ENCODE measurements around the gene OR52N4.
"Not testable (repeated sequence)": the region's sequence is repeated elsewhere in the genome, so short reads cannot be mapped to it uniquely, and the experiment has no call there.

The OR52N4 gene

GRCh38 chr11:5753943-5754342, at the start of gene OR52N4:
Gene OR52N4, plus strand, starts transcription at chr11:5754243. Its CDS starts 498 bp downstream, at chr11:5754741.
- DNase-seq: no peak

- no peak for DNase-seq
Measured at GRCh38 chr11:5705688-5706087, 48.4 kb upstream of the OR52N4 start.

DNA sequence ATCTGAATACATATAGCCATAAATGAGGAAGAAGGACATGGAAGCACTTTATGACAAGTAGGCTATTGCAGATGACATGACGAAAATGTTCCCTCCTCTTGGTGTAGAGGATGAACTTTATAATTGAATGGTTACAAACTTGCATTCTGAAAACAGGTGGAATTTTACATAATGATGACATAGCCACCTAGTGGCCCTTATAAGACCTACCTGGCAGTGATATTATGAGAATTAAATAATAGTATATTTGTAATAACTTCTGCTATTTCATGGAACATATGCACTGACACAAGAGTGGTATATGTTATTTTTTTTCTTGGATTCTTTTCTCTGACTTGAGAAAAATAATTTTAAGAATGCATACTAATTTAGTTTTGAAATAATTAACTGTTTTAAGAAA, 41.5 kb upstream of the OR52N4 start:
- DNase-seq: peak; percentile 38

DNA sequence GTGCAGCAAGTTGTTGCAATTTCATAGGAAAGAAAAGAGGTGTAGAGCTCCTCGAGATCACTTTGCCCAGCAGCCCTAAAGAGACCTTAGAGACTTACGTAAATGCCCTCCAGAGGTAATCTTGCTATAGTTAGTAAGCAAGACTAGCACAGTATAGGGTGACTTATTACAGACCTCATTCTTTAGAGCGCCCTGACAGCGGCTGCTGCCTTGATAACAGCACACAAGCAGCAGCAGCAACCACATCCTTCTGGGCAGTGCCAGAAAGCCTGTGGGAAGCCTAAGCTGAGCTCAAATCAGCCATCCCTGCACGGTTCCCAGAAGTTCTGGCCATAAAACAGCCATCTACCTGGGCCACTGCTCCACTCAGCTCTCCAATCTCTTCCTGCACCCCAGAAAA, 40.3 kb upstream of the OR52N4 start:
- no peak for DNase-seq

DNA sequence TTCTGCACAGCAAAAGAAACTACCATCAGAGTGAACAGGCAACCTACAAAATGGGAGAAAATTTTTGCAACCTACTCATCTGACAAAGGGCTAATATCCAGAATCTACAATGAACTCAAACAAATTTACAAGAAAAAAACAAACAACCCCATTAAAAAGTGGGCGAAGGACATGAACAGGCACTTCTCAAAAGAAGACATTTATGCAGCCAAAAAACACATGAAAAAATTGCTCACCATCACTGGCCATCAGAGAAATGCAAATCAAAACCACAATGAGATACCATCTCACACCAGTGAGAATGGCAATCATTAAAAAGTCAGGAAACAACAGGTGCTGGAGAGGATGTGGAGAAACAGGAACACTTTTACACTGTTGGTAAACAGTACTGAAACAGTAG, 37.5 kb upstream of the OR52N4 start:
- DNase-seq: not testable (repeated sequence)

- no peak for DNase-seq
Measured at GRCh38 chr11:5719703-5720495, 34.1 kb upstream of the OR52N4 start.

DNA sequence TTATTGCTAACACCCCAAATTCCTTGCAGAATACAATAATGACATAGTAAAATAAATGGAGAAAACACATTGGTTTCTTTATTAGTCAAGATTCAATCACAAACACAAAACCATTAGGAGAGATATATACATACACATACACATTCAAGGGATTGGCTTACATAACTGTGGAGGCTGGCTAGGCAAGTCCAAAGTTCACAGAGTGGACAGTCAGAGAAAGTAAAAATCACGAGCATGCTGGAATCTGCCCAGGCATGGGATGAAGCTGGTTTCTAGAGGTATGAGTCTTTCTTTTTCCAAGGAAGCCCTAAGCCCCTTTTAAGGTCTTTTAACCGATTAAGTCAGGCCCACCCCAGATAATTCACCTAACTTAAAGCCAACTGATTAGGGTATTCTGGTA, 31.4 kb upstream of the OR52N4 start:
- DNase-seq: no peak

- DNase-seq: no peak
Measured at GRCh38 chr11:5726351-5726750, 27.7 kb upstream of the OR52N4 start.

DNA sequence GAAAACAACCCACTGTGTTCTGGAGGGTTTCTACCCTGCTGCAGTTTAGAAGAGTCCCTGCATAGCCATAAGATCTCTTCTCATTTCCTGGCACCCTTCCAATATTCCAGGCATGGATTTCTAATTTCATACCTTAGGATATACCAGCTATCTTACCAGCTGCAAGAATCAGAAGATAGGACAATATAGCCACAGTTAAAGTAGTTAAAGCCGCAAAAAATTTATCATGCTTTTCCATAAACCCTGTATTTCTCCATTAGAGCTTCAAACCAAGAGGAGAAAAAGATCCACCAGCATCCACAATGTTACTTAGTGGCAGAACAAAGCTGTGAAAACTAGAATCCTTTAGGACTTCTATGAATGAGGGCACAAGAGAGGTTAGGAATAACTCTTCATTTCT, 26.4 kb upstream of the OR52N4 start:
- DNase-seq: no peak

DNA sequence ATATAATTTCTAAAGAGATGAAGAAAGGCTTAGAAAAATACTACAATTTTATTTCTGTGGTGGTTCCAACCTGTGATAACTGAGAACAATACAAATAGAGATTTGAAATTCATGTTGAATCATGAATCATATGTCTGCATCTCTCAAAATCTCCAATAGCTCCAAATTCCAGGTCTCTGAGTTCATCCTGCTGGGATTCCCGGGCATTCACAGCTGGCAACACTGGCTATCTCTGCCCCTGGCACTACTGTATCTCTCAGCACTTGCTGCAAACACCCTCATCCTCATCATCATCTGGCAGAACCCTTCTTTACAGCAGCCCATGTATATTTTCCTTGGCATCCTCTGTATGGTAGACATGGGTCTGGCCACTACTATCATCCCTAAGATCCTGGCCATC, 17.6 kb upstream of the OR52N4 start, which contains the start of gene OR56B1:
Gene OR56B1 (plus strand): TSS at position 53 of the 400 bp plus-strand sequence. CDS start 69 bp downstream, at position 122.
- no peak for DNase-seq

- no peak for DNase-seq
Measured at GRCh38 chr11:5737091-5737490, 17.0 kb upstream of the OR52N4 start.

GRCh38 chr11:5737670-5738392, 16.2 kb upstream of the OR52N4 start:
- DNase-seq: no peak

GRCh38 chr11:5738431-5738830, 15.6 kb upstream of the OR52N4 start:
- no peak for DNase-seq

DNA sequence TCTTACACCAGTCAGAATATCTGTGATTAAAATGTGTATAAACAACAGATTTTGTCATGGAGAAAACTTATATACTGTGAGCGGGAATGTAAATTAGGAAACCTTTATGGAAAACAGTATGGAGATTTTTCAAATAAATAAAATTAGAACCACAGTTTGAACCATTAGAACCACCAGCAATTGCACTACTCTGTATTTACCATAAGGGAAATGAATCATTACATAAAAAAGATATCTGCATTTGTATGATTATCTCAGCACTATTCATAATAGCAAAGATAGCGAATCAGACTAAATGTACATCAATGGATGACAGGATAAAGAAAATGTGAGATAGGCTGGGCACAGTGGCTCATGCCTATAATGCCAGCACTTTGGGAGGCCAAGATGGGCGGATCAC, 7.4 kb upstream of the OR52N4 start:
- no peak for DNase-seq

- DNase-seq: no peak
Measured at GRCh38 chr11:5749836-5750235, 4.2 kb upstream of the OR52N4 start.

- no peak for DNase-seq
Measured at GRCh38 chr11:5767056-5767455, 13.0 kb downstream of the OR52N4 start.

DNA sequence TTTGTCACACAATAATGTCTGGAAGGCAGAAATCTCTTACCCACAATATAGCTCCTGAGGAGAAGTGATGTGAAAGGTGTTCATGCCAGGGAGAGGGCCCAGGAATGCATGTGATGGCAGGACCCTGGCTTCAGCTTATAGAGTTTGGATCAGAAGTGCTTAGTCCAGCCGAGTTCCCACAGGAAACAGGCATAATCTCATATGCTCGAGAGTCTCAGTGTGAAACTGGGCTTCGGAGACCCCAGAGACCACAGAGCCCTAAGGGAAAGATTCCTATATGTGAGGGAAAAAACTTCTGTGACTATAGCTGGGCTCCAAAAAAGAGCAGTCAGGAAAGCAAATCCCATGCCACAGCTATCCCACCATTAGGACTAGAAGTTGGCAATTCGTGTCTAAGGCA, 29.2 kb downstream of the OR52N4 start, which contains the start of gene OR52N5:
Gene OR52N5 (minus strand): TSS at position 101 of the 400 bp plus-strand sequence. CDS start 4,721 bp downstream, outside the sequence.
- DNase-seq: no peak

DNA sequence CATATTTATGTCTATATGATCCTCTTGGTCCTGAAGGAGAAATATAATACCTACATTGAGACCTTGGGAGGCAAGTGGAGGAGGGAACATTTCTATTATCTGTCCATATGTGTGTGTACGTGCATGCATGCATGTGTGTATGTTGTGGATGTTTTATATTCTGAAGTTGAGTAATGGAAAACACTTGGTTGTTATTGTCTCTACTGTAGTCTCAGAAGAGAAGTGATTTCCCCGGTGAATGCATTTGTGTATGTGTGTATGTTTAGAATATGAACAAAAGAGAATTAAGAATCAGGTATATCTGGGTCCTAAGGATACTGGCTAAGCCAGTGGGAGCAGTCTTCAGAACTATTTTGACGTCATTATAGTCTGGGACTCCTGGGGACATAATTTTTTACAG, 37.1 kb downstream of the OR52N4 start, which contains the start of gene OR52N1:
Gene OR52N1 (minus strand): TSS at position 101 of the 400 bp plus-strand sequence. CDS start 2,449 bp downstream, outside the sequence.
- no peak for DNase-seq

GRCh38 chr11:5796541-5796940, 42.5 kb downstream of the OR52N4 start:
- DNase-seq: no peak

DNA sequence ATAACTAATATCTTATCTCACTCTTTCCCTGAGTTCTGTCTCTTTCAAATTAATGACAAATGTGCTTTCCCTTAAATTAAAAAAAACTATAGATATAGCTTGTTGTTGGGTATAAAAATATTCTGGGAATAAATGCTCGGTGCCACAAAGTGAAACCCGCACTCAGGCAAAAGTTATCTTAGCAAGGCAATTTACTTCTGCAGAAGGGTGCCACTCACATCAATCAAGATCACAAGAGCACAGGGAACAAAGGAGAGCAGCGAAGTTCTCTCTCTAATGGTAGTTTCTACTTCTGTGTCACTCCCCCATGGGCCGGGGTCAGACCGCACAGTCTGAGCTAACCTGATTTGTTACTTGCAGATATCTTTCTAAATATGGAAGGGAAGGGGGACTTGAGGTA, 49.9 kb downstream of the OR52N4 start:
- DNase-seq: no peak
